Renal pelvis (tissue), 4 donors: ENCODE results near the gene LYRM2. TPM values are rescaled to one million over a fixed set of nuclear protein-coding genes. Genes with fewer than 3 reads are reported as not detected.

ENCODE experiments used
- DNase-seq: peaks from one replicate; pipeline ENCODE4 v3.0.0-alpha.2; 2013
- polyA plus RNA-seq, 3 donors: library from polyadenylated mRNA; unstranded; fragments of 120-200 nt; gene quantifications; one replicate each; pipeline ENCODE4 v1.2.1, GENCODE V29; 2013; ENCODE audit not compliant: insufficient read length in 3 of 3

LYRM2 gene
- polyA plus RNA-seq, 3 donors = 32.5 to 45.6 (median 44.1) TPM

GRCh38 chr6:89564752-89565427 is 73.7 kb downstream of the LYRM2 start:
- no peak for DNase-seq

GRCh38 chr6:89563866-89564265 is 74.7 kb downstream of the LYRM2 start:
- no peak for DNase-seq

GRCh38 chr6:89562093-89562973 is 76.2 kb downstream of the LYRM2 start:
- no peak for DNase-seq

GRCh38 chr6:89559487-89559886 is 79.1 kb downstream of the LYRM2 start:
- no peak for DNase-seq

- DNase-seq = no peak
These were observed 82.7 kb downstream of the LYRM2 start for GRCh38 chr6:89555806-89556205.

- DNase-seq = no peak
These were observed 83.5 kb downstream of the LYRM2 start for GRCh38 chr6:89555031-89555430.

GRCh38 chr6:89554106-89554505 is 84.4 kb downstream of the LYRM2 start:
- DNase-seq = no peak

GRCh38 chr6:89553431-89553830 is 85.1 kb downstream of the LYRM2 start:
- DNase-seq = no peak

- no peak for DNase-seq
These were observed 91.3 kb downstream of the LYRM2 start for GRCh38 chr6:89547281-89547680.

GRCh38 chr6:89542866-89543265 is 95.7 kb downstream of the LYRM2 start:
- no peak for DNase-seq

- DNase-seq = no peak
These were observed 96.3 kb downstream of the LYRM2 start for GRCh38 chr6:89542081-89542857.

- DNase-seq = no peak
These were observed 98.8 kb downstream of the LYRM2 start for GRCh38 chr6:89539779-89540178.

GRCh38 chr6:89536231-89536630 is 102.3 kb downstream of the LYRM2 start:
- DNase-seq = no peak

GRCh38 chr6:89530982-89531381 is 107.6 kb downstream of the LYRM2 start:
- DNase-seq = no peak

- DNase-seq = no peak
These were observed 109.7 kb downstream of the LYRM2 start for GRCh38 chr6:89528866-89529265.

GRCh38 chr6:89527634-89528033 is 110.9 kb downstream of the LYRM2 start:
- no peak for DNase-seq

GRCh38 chr6:89526563-89526869 is 112.0 kb downstream of the LYRM2 start:
- DNase-seq = no peak

- DNase-seq = no peak
These were observed 112.6 kb downstream of the LYRM2 start for GRCh38 chr6:89525786-89526562.

GRCh38 chr6:89522778-89523177 is 115.8 kb downstream of the LYRM2 start:
- DNase-seq = no peak

- DNase-seq = no peak
These were observed 117.8 kb downstream of the LYRM2 start for GRCh38 chr6:89520736-89521135.

- DNase-seq = no peak
These were observed 120.0 kb downstream of the LYRM2 start for GRCh38 chr6:89518352-89519055.
